ENCODE data around the gene CGNL1. TPM values are rescaled to one million over a fixed set of nuclear protein-coding genes. Genes with fewer than 3 reads are reported as not detected.

Gene CGNL1
- total RNA-seq, 2 donors from 2014 or later, result 82.6 to 98.0 TPM

- Histone ChIP-seq H3K4me3 (ENCODE audit: low read length) (no peak overlapping the region), H3K27me3 (ENCODE audit: control insufficient read depth, insufficient read depth, low read length, poor library complexity, severe bottlenecking) (no peaks in the 10 kb centered on the region), H3K36me3 (ENCODE audit: control insufficient read depth, insufficient read depth, low read length) (peaks cover 84% of the 10 kb centered on the region), H3K9ac (ENCODE audit: extremely low read depth, low read length, poor library complexity, severe bottlenecking) (no peak overlapping the region), H3K9me3 (ENCODE audit: control insufficient read depth, low read length) (no peaks in the 10 kb centered on the region), H3K4me1 (ENCODE audit: control insufficient read depth, insufficient read depth, low read length) (peaks cover 24% of the 10 kb centered on the region), H3K27ac (ENCODE audit: low read depth, low read length) (no peak overlapping the region)
- no peak for TF ChIP-seq CTCF (conservative IDR thresholded peaks at IDR 0.05)
- Mint-ChIP-seq H3K4me3 (no peak overlapping the region), H3K27me3 (ENCODE audit: insufficient read depth) (no peaks in the 10 kb centered on the region), H3K36me3 (ENCODE audit: low read depth) (peaks cover 66% of the 10 kb centered on the region), H3K9me3 (no peaks in the 10 kb centered on the region), H3K27ac (peak overlapping the region; percentile 60), H3K4me1 (peaks cover 30% of the 10 kb centered on the region)
- DNase-seq, result no peak
- WGBS, 2 experiments (ENCODE audit: insufficient coverage in 1 of 2, insufficient read length in 1 of 2), result 93 to 94% methylated on average over 9 of the region's 9 CpGs
Observed at GRCh38 chr15:57522148-57522547, 145.8 kb downstream of the CGNL1 start.

- H3K27me3 ChIP-seq (ENCODE audit: control insufficient read depth, insufficient read depth, low read length, poor library complexity, severe bottlenecking), result no peaks in the 10 kb centered on the region
- WGBS, 2 experiments (ENCODE audit: insufficient coverage in 1 of 2, insufficient read length in 1 of 2), result 89% methylated on average over 2 of the region's 2 CpGs; no CpG with 5 or more reads in 1 of the 2 experiments
- peaks cover 82% of the 10 kb centered on the region for H3K36me3 ChIP-seq (ENCODE audit: control insufficient read depth, insufficient read depth, low read length)
- H3K36me3 Mint-ChIP-seq (ENCODE audit: low read depth), result peaks cover 62% of the 10 kb centered on the region
- H3K27me3 Mint-ChIP-seq (ENCODE audit: insufficient read depth), result no peaks in the 10 kb centered on the region
- TF ChIP-seq CTCF (conservative IDR thresholded peaks at IDR 0.05), result no peak
- no peaks in the 10 kb centered on the region for H3K9me3 Mint-ChIP-seq
- no peaks in the 10 kb centered on the region for H3K9me3 ChIP-seq (ENCODE audit: control insufficient read depth, low read length)
- H3K4me1 Mint-ChIP-seq, result peaks cover 42% of the 10 kb centered on the region
- no peak overlapping the region for H3K4me3 Mint-ChIP-seq
- H3K27ac Mint-ChIP-seq, result no peak overlapping the region
- no peak for DNase-seq
- H3K27ac ChIP-seq (ENCODE audit: low read depth, low read length), result no peak overlapping the region
- H3K9ac ChIP-seq (ENCODE audit: extremely low read depth, low read length, poor library complexity, severe bottlenecking), result no peak overlapping the region
- peaks cover 26% of the 10 kb centered on the region for H3K4me1 ChIP-seq (ENCODE audit: control insufficient read depth, insufficient read depth, low read length)
- H3K4me3 ChIP-seq (ENCODE audit: low read length), result no peak overlapping the region
Observed at GRCh38 chr15:57525581-57525980, 149.3 kb downstream of the CGNL1 start.

GRCh38 chr15:57526076-57526475 lies 149.8 kb downstream of the CGNL1 start:
- peaks cover 57% of the 10 kb centered on the region for H3K36me3 Mint-ChIP-seq (ENCODE audit: low read depth)
- Histone ChIP-seq H3K4me3 (ENCODE audit: low read length) (no peak overlapping the region), H3K9ac (ENCODE audit: extremely low read depth, low read length, poor library complexity, severe bottlenecking) (no peak overlapping the region), H3K9me3 (ENCODE audit: control insufficient read depth, low read length) (no peaks in the 10 kb centered on the region), H3K4me1 (ENCODE audit: control insufficient read depth, insufficient read depth, low read length) (peaks cover 28% of the 10 kb centered on the region), H3K36me3 (ENCODE audit: control insufficient read depth, insufficient read depth, low read length) (peaks cover 82% of the 10 kb centered on the region), H3K27ac (ENCODE audit: low read depth, low read length) (no peak overlapping the region), H3K27me3 (ENCODE audit: control insufficient read depth, insufficient read depth, low read length, poor library complexity, severe bottlenecking) (no peaks in the 10 kb centered on the region)
- H3K9me3 Mint-ChIP-seq, result no peaks in the 10 kb centered on the region
- peak overlapping the region; percentile 65 for H3K27ac Mint-ChIP-seq
- DNase-seq, result peak; percentile 27
- peaks cover 47% of the 10 kb centered on the region for H3K4me1 Mint-ChIP-seq
- H3K27me3 Mint-ChIP-seq (ENCODE audit: insufficient read depth), result no peaks in the 10 kb centered on the region
- TF ChIP-seq CTCF (conservative IDR thresholded peaks at IDR 0.05), result no peak
- no peak overlapping the region for H3K4me3 Mint-ChIP-seq

All from endodermal cell (in vitro differentiated cells).